GM12878 (cell line): Measurements from ENCODE around the gene SNRPD2. TPM values are rescaled to one million over a fixed set of nuclear protein-coding genes. Genes with fewer than 3 reads are reported as not detected.
A peak's percentile ranks its signal among the peaks of the same experiment; 100 is the strongest.

Experiments used
- ATAC-seq: fragments of 200-7000 bp; cut with Tn5 transposase; 3 replicates; pipeline ENCODE4 v1.9.1; 2020; ENCODE audit warnings: mild to moderate bottlenecking, moderate library complexity
- BruUV-seq: library from RNA; stranded (reverse); fragments of 400-500 nt; replicated peaks from 2 replicates; lab custom pipeline; 2021; lab: Mats Ljungman, UMichigan
- CTCF ChIA-PET: fragments of 300-600 bp; sonication (Branson Sonifier 250); formaldehyde crosslinking; extraction: SDS; loops from one replicate; lab custom pipeline; 2021; ENCODE audit warnings: inconsistent platforms; lab: Yijun Ruan, JAX
- POLR2A ChIA-PET: fragments of 350-600 bp; formaldehyde crosslinking; extraction: SDS; loops from one replicate; lab custom pipeline; 2021; ENCODE audit warnings: inconsistent platforms; lab: Charles Lee
- RAD21 ChIA-PET: fragments of 300-600 bp; sonication (Branson Sonifier 250); formaldehyde crosslinking; loops from one replicate; lab custom pipeline; 2023; ENCODE audit warnings: antibody characterized with exemption; ENCODE audit not compliant: unreplicated experiment; lab: Charles Lee
- SMC1A ChIA-PET: fragments of 300-600 bp; sonication (Branson Sonifier 250); formaldehyde crosslinking; loops from one replicate; lab custom pipeline; 2023; ENCODE audit not compliant: unreplicated experiment, uncharacterized antibody; lab: Charles Lee
- DNase-seq: peaks from one replicate; pipeline ENCODE4 v3.0.0-alpha.2; 2011; ENCODE audit warnings: low read depth, low spot score
- FAIRE-seq: peaks from 3 replicates; lab custom pipeline; 2011; peaks lifted over from hg19 to GRCh38; lab: Jason Lieb, UNC
- H2AFZ ChIP-seq: 2 replicates; pipeline ENCODE4 v1.6.0; 2011; ENCODE audit warnings: low read depth, low read length, control low read depth; ENCODE audit not compliant: control insufficient read depth
- H3K27ac ChIP-seq: 2 replicates; pipeline ENCODE4 v1.5.1; 2011; ENCODE audit warnings: control low read depth; ENCODE audit not compliant: control insufficient read depth, insufficient read depth
- H3K27me3 ChIP-seq, 2 experiments: replicated peaks in 1 of 2; 2 replicates each; pipeline versions ENCODE4 v1.6.0 to v1.6.1; 2011; ENCODE audit warnings: low read length in 1 of 2; ENCODE audit not compliant: control insufficient read depth in 2 of 2, insufficient read depth in 2 of 2
- H3K36me3 ChIP-seq, 2 experiments: 2 replicates each; pipeline ENCODE4 v1.5.1; 2011; ENCODE audit warnings: low read length in 1 of 2; ENCODE audit not compliant: control insufficient read depth in 2 of 2, insufficient read depth in 2 of 2
- H3K4me1 ChIP-seq: 2 replicates; pipeline ENCODE4 v1.6.1; 2011; ENCODE audit warnings: mild to moderate bottlenecking, low read length, moderate library complexity, mixed read lengths; ENCODE audit not compliant: control insufficient read depth, insufficient read depth
- H3K4me2 ChIP-seq: 2 replicates; pipeline ENCODE4 v1.6.0; 2011; ENCODE audit warnings: control low read depth; ENCODE audit not compliant: control insufficient read depth, insufficient read depth
- H3K4me3 ChIP-seq: fragments of 200-600 bp; sonication (generic); 2 replicates; pipeline ENCODE4 v1.5.1; 2016
- H3K79me2 ChIP-seq: 2 replicates; pipeline ENCODE4 v1.6.0; 2011; ENCODE audit warnings: low read length; ENCODE audit not compliant: control insufficient read depth, insufficient read depth
- H3K9ac ChIP-seq: 2 replicates; pipeline ENCODE4 v1.8.0; 2011; ENCODE audit warnings: low read length, control low read depth, mixed read lengths; ENCODE audit not compliant: control insufficient read depth, insufficient read depth
- H3K9me3 ChIP-seq: replicated peaks from 3 replicates; pipeline ENCODE4 v1.5.1; 2011; ENCODE audit warnings: mild to moderate bottlenecking, low read length; ENCODE audit not compliant: control insufficient read depth, insufficient read depth
- H4K20me1 ChIP-seq: 2 replicates; pipeline ENCODE4 v1.6.0; 2011; ENCODE audit not compliant: control insufficient read depth, insufficient read depth
- ATF2 ChIP-seq: IDR thresholded peaks from 2 replicates; pipeline ENCODE4 v1.6.1; 2012; ENCODE audit warnings: low read length, inconsistent platforms
- ATF7 ChIP-seq: fragments of 450-650 bp; IDR thresholded peaks from 2 replicates; pipeline ENCODE4 v1.6.1; 2016; ENCODE audit warnings: low read depth, mild to moderate bottlenecking
- BACH1 ChIP-seq: fragments of 450-650 bp; IDR thresholded peaks from 2 replicates; pipeline ENCODE4 v1.6.1; 2017; ENCODE audit warnings: mild to moderate bottlenecking, borderline replicate concordance
- BHLHE40 ChIP-seq, 2 experiments: fragments of 450-650 bp in 1 of 2; IDR thresholded peaks; 2 replicates each; pipeline ENCODE4 v1.6.1; 2011 to 2017; ENCODE audit warnings: low read depth in 2 of 2, borderline replicate concordance in 1 of 2, improper control_type of control experiment in 1 of 2, low read length in 1 of 2, mild to moderate bottlenecking in 1 of 2
- CREB1 ChIP-seq: IDR thresholded peaks from 2 replicates; pipeline ENCODE4 v1.6.1; 2012; ENCODE audit warnings: low read depth, mild to moderate bottlenecking, inconsistent platforms
- CREM ChIP-seq: IDR thresholded peaks from 2 replicates; pipeline ENCODE4 v1.6.1; 2014; ENCODE audit warnings: antibody characterized with exemption, low read depth
- EP300 ChIP-seq, 2 experiments: fragments of 150-350 bp in 1 of 2; IDR thresholded peaks; 2 replicates each; pipeline ENCODE4 v1.6.1; 2011 to 2012; ENCODE audit warnings: low read depth in 2 of 2, low read length in 2 of 2, borderline replicate concordance in 1 of 2, improper control_type of control experiment in 1 of 2, inconsistent platforms in 1 of 2; ENCODE audit not compliant: control insufficient read depth in 1 of 2
- HCFC1 ChIP-seq: fragments of 150-350 bp; IDR thresholded peaks from 2 replicates; pipeline ENCODE4 v1.6.1; 2014; ENCODE audit warnings: low read length
- HDGF ChIP-seq: fragments of 450-650 bp; IDR thresholded peaks from 2 replicates; pipeline ENCODE4 v1.6.1; 2016; ENCODE audit warnings: antibody characterized with exemption
- IRF3 ChIP-seq: fragments of 450-650 bp; IDR thresholded peaks from 2 replicates; pipeline ENCODE4 v1.6.1; 2014; ENCODE audit warnings: mild to moderate bottlenecking
- JUND ChIP-seq: IDR thresholded peaks from 2 replicates; pipeline ENCODE4 v1.6.1; 2012; ENCODE audit warnings: low read depth, mild to moderate bottlenecking, low read length, improper control_type of control experiment, moderate library complexity
- MYC ChIP-seq: IDR thresholded peaks from 2 replicates; pipeline ENCODE4 v1.6.1; 2011; ENCODE audit warnings: mild to moderate bottlenecking, low read length, moderate library complexity, inconsistent platforms; ENCODE audit not compliant: insufficient read depth, insufficient replicate concordance, insufficient read length, severe bottlenecking
- NFYB ChIP-seq: IDR thresholded peaks from 2 replicates; pipeline ENCODE4 v1.6.1; 2011; ENCODE audit warnings: low read depth, mild to moderate bottlenecking, low read length, improper control_type of control experiment, moderate library complexity; ENCODE audit not compliant: insufficient read depth
- POLR2AphosphoS5 ChIP-seq: IDR thresholded peaks from 2 replicates; pipeline ENCODE4 v1.6.1; 2011; ENCODE audit warnings: mild to moderate bottlenecking, low read length, inconsistent platforms
- SIN3A ChIP-seq: IDR thresholded peaks from 2 replicates; pipeline ENCODE4 v1.6.1; 2012; ENCODE audit warnings: low read depth, low read length, improper control_type of control experiment
- SMARCA5 ChIP-seq: fragments of 450-650 bp; IDR thresholded peaks from 2 replicates; pipeline ENCODE4 v1.6.1; 2017; ENCODE audit warnings: mild to moderate bottlenecking
- TARDBP ChIP-seq: IDR thresholded peaks from 2 replicates; pipeline ENCODE4 v1.6.1; 2016; ENCODE audit warnings: borderline replicate concordance
- USF1 ChIP-seq: IDR thresholded peaks from 2 replicates; pipeline ENCODE4 v1.6.1; 2011; ENCODE audit warnings: borderline replicate concordance, low read depth, mild to moderate bottlenecking, moderate library complexity, mixed read lengths, low read length; ENCODE audit not compliant: insufficient read depth; ENCODE audit errors: extremely low read length
- WGBS: methylation state at CpG from one replicate; pipeline ENCODE4 v1.1.6; 2016; ENCODE audit warnings: low lambda C conversion rate; ENCODE audit not compliant: insufficient replicate concordance, insufficient coverage; ENCODE audit errors: missing lambda C conversion rate; 5-methylcytosine and 5-hydroxymethylcytosine counted together
- in situ Hi-C: fragments of 300-500 bp; cut with MboI; formaldehyde crosslinking; loops from 9 replicates; pipeline ENCODE4 v1.14.3; 2018; ENCODE audit warnings: mixed read lengths
- intact Hi-C: fragments of 100-400 bp; cut with micrococcal nuclease; formaldehyde crosslinking; loops from one replicate; pipeline ENCODE4 v1.14.2; 2022; ENCODE audit not compliant: unreplicated experiment
- polyA plus RNA-seq, 11 experiments: library from polyadenylated mRNA; depleted of rRNA in 4 of 11; unstranded in 6 of 11; stranded (reverse) in 5 of 11; fragments of >200 nt; fragmentation: Nextera tagmentation in 4 of 11; fragmentation: Illumina TruSeq in 1 of 11; extraction: Ambion mirVana in 4 of 11; extraction: Trizol in 1 of 11; gene quantifications; 1 replicate in 1 of 11; 2 replicates in 10 of 11; pipeline versions ENCODE4 v1.2.1 to v1.2.3, GENCODE V29; 2011 to 2016; ENCODE audit warnings: inconsistent platforms in 2 of 11, missing spikeins in 2 of 11, low read depth in 1 of 11
- total RNA-seq, 4 experiments: library from RNA; depleted of rRNA in 3 of 4; stranded (reverse); fragments of >200 nt in 3 of 4; fragmentation: Illumina TruSeq in 1 of 4; extraction: Trizol in 1 of 4; gene quantifications; 2 replicates each; pipeline versions ENCODE4 v1.2.1 to v1.2.3, GENCODE V29; 2013 to 2021

Gene SNRPD2
- total and polyA plus RNA-seq, 10 of the 15 experiments (the other 5 are each of a cell fraction or from before 2014, with no cell fraction given) = 526 to 3,621 (median 951) TPM

GRCh38 chr19:45692187-45693105 is 693 bp upstream of the SNRPD2 start, which contains the start of gene QPCTL:
Gene QPCTL (plus strand): TSS chr19:45692666. CDS start chr19:45692704, 38 bp downstream.
- Histone ChIP-seq H3K79me2 (peaks cover 31% of the 10 kb centered on the region), H2AFZ (peak within 1 kb of the TSS; percentile 99), H3K4me2 (peak within 1 kb of the TSS; percentile 97), H3K4me3 (peak within 1 kb of the TSS; percentile 76), H3K36me3 (peaks cover 5 to 28% of the 10 kb centered on the region in 2 experiments), H4K20me1 (no peaks in the 10 kb centered on the region), H3K9ac (peak within 1 kb of the TSS; percentile 92), H3K4me1 (peaks cover 10% of the 10 kb centered on the region), H3K27me3 (no peaks in the 10 kb centered on the region), H3K27ac (peak within 1 kb of the TSS; percentile 82), H3K9me3 (no peaks in the 10 kb centered on the region)
- in situ Hi-C loops (no loop called here), intact Hi-C loops (loop anchor here (5.0 kb wide), 2 partner anchors 75 to 110 kb away; partner anchors contain the start of genes OPA3 and SIX5)
- BruUV-seq = no TSS peak
- DNase-seq (peak; percentile 100), ATAC-seq (peak; percentile 93), FAIRE-seq (peak; percentile 100)
- ChIA-PET SMC1A (interaction anchor here (0.6 to 4.5 kb wide), 23 partner anchors 9 to 214 kb away, joined by 3 to 31 read pairs (median 4); partner anchors contain the start of genes FBXO46 and GIPR), POLR2A (interaction anchor here (0.6 to 4.8 kb wide), 25 partner anchors 10 to 693 kb away, joined by 3 to 54 read pairs (median 4); partner anchors contain the start of genes FBXO46, SIX5 and TRAPPC6A), RAD21 (interaction anchor here (0.6 to 3.2 kb wide), 22 partner anchors 10 to 317 kb away, joined by 3 to 41 read pairs (median 5); partner anchors contain the start of genes DMPK, DMWD, FBXO46 and GIPR), CTCF (interaction anchor here (0.6 to 4.6 kb wide), 33 partner anchors 12 to 576 kb away, joined by 3 to 73 read pairs (median 5); partner anchors contain the start of genes DMWD, EML2, FBXO46 and GIPR)
- 1% methylated on average over 70 of the region's 70 CpGs for WGBS
- TF ChIP-seq EP300 (IDR thresholded peaks at IDR 0.05; ENCODE audit: borderline replicate concordance in 1 of 2, control insufficient read depth in 1 of 2, low read depth in 2 of 2, low read length in 2 of 2) (peak; percentile 13 to 31; a peak in 1 of 4 replicates), JUND (0 out of 2 replicates have a peak, but pooled peaks have one; percentile 15), ATF7 (peak; percentile 73), CREB1 (peak; percentile 94), TARDBP (no peak), POLR2AphosphoS5 (peak; percentile 85), HDGF (peak; percentile 96), CREM (peak; percentile 85), USF1 (no peak), HCFC1 (no peak), MYC (no peak), NFYB (peak; percentile 90), ATF2 (no peak; the same call in 1 of the 2 replicates), IRF3 (peak; percentile 74; the same call in 1 of the 2 replicates), BHLHE40 (IDR thresholded peaks at IDR 0.05; ENCODE audit: borderline replicate concordance in 1 of 2, low read depth in 2 of 2, low read length in 1 of 2) (peak in 1 of 2 experiments; percentile 26; a peak in 2 of 4 replicates), SIN3A (no peak), BACH1 (peak; percentile 59; the same call in 1 of the 2 replicates), SMARCA5 (peak; percentile 73)
